Measurements from ENCODE around the gene SLCO4A1.

DNA sequence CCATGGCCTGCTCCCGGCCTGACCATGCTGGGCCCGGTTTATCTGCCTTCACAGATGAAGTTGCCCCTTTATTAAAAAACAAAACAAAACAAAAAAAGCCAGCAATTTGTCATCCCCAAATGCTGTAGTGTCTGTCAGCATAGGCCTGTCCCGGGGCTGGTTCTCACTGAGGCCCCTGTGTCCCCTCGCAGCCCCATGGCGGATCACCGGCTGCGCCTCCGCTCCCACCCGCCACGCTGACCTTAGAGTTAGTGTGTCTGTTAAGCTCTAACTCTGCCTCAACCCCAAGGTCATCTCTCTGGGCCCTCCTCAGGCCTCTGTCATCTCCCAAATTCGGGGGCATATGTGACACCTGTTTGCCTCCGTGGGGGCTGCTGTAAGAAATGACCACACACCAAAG lies 11.1 kb downstream of the SLCO4A1 start:
- TF ChIP-seq ZFP3 (CRISPR knock-in tag; IDR thresholded peaks at IDR 0.05) (no peak), GLIS3 (CRISPR knock-in tag; IDR thresholded peaks at IDR 0.05) (no peak), ARNTL (CRISPR knock-in tag; IDR thresholded peaks at IDR 0.05; ENCODE audit: borderline replicate concordance, low read depth) (no peak), ZFP30 (CRISPR knock-in tag; IDR thresholded peaks at IDR 0.05) (no peak), RARB (CRISPR knock-in tag; IDR thresholded peaks at IDR 0.05) (no peak)
- TF ChIP-seq, protein P1, sequence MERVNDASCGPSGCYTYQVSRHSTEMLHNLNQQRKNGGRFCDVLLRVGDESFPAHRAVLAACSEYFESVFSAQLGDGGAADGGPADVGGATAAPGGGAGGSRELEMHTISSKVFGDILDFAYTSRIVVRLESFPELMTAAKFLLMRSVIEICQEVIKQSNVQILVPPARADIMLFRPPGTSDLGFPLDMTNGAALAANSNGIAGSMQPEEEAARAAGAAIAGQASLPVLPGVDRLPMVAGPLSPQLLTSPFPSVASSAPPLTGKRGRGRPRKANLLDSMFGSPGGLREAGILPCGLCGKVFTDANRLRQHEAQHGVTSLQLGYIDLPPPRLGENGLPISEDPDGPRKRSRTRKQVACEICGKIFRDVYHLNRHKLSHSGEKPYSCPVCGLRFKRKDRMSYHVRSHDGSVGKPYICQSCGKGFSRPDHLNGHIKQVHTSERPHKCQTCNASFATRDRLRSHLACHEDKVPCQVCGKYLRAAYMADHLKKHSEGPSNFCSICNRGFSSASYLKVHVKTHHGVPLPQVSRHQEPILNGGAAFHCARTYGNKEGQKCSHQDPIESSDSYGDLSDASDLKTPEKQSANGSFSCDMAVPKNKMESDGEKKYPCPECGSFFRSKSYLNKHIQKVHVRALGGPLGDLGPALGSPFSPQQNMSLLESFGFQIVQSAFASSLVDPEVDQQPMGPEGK (CRISPR knock-in tag; IDR thresholded peaks at IDR 0.05; ENCODE audit: borderline replicate concordance), result no peak
